ENCODE measurements around the gene TMED5. TPM values are rescaled to one million over a fixed set of nuclear protein-coding genes. Genes with fewer than 3 reads are reported as not detected.
"Not testable (repeated sequence)": the region's sequence is repeated elsewhere in the genome, so short reads cannot be mapped to it uniquely, and the experiment has no call there.

TMED5 gene
- total RNA-seq, 1 donor from 2014 or later, result 34.3 TPM

DNA sequence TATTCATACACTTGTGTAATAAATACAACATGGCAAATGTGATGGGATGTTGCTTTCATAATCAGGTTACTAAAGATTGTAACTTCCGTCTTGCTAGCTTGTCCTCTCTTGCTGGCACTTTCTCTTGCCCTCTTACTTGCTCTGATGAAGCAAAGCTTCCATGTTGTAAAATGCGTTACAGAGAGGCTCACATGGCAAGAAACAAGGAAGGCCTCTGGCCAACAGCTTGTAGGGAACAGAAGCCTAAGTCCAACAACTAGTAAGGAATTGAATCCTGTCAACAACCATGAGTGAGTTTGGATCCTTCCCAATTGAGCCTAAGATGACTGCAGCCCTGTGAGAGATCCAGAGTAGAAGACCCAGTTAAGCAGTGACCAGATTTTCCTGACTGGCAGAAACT, 15.4 kb downstream of the TMED5 start:
- Histone ChIP-seq H3K27me3 (no peaks in the 10 kb centered on the region), H2AFZ (replicated peaks) (no peak overlapping the region), H3K9ac (no peak overlapping the region), H3K27ac (no peak overlapping the region), H3K4me3 (no peak overlapping the region), H3F3A (ENCODE audit: low read depth) (no peaks in the 10 kb centered on the region), H3K4me2 (no peak overlapping the region), H4K20me1 (ENCODE audit: low read depth) (no peaks in the 10 kb centered on the region), H3K36me3 (peaks cover 5% of the 10 kb centered on the region), H3K9me3 (ENCODE audit: low read depth) (no peaks in the 10 kb centered on the region), H3K4me1 (no peaks in the 10 kb centered on the region), H3K79me2 (ENCODE audit: low read depth) (peaks cover 39% of the 10 kb centered on the region)
- Mint-ChIP-seq H3K27ac (no peak overlapping the region), H3K36me3 (peaks cover 41% of the 10 kb centered on the region), H3K27me3 (ENCODE audit: insufficient read depth, low read depth) (no peaks in the 10 kb centered on the region), H3K9me3 (peaks cover 34% of the 10 kb centered on the region), H3K4me1 (no peaks in the 10 kb centered on the region), H3K4me3 (no peak overlapping the region)
- TF ChIP-seq EZH2phosphoT487 (IDR thresholded peaks at IDR 0.05), result no peak
- TF ChIP-seq EZH2 (IDR thresholded peaks at IDR 0.05), result no peak
- TF ChIP-seq, protein P1, sequence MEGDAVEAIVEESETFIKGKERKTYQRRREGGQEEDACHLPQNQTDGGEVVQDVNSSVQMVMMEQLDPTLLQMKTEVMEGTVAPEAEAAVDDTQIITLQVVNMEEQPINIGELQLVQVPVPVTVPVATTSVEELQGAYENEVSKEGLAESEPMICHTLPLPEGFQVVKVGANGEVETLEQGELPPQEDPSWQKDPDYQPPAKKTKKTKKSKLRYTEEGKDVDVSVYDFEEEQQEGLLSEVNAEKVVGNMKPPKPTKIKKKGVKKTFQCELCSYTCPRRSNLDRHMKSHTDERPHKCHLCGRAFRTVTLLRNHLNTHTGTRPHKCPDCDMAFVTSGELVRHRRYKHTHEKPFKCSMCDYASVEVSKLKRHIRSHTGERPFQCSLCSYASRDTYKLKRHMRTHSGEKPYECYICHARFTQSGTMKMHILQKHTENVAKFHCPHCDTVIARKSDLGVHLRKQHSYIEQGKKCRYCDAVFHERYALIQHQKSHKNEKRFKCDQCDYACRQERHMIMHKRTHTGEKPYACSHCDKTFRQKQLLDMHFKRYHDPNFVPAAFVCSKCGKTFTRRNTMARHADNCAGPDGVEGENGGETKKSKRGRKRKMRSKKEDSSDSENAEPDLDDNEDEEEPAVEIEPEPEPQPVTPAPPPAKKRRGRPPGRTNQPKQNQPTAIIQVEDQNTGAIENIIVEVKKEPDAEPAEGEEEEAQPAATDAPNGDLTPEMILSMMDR (IDR thresholded peaks at IDR 0.05), result no peak
- DNase-seq (ENCODE audit: low spot score), result no peak

DNA sequence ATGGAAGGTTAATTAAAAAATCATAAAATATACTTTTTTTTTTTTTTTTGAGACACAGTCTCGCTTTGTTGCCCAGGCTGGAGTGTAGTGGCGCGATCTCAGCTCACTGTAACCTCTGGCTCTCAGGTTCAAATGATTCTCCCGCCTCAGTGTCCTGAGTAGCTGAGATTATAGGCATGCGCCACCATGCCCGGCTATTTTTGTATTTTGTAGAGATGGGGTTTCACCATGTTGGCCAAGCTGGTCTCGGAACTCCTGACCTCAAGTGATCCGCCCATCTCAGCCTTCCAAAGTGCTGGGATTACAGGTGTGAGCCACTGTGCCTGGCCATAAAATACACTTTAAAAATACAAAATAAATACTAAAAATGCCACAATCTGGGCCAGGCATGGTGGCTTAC, 16.9 kb downstream of the TMED5 start:
- H3K9ac ChIP-seq; H3K4me3 ChIP-seq; DNase-seq (ENCODE audit: low spot score); H3K4me2 ChIP-seq; H3K27me3 Mint-ChIP-seq (ENCODE audit: insufficient read depth, low read depth); H3F3A ChIP-seq (ENCODE audit: low read depth); H3K4me1 Mint-ChIP-seq; H3K4me1 ChIP-seq; H3K4me3 Mint-ChIP-seq; H4K20me1 ChIP-seq (ENCODE audit: low read depth); H3K9me3 ChIP-seq (ENCODE audit: low read depth); H3K36me3 ChIP-seq; H3K27ac Mint-ChIP-seq; H3K27me3 ChIP-seq; H3K27ac ChIP-seq; H2AFZ ChIP-seq (replicated peaks): not testable (repeated sequence)
- H3K9me3 Mint-ChIP-seq, result peaks cover 23% of the 10 kb centered on the region
- H3K36me3 Mint-ChIP-seq, result peaks cover 37% of the 10 kb centered on the region
- H3K79me2 ChIP-seq (ENCODE audit: low read depth), result peaks cover 26% of the 10 kb centered on the region

DNA sequence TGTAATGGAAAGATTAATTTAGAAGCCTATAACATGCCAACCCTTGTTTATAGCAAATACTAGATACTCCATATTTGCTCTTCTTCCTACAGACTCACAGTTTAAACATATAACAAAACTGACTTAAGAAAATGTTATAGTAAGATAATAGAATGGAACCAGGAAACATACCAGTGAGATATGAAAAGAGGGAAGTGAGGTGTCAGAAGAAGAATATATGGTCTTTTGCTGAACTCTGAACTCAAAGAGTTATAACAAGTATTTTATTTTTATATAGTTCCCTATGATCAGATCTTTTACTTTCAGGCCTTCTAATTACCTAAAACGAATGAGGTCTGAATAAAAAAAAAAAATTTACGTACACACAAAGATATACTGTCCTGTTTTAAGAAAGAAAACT, 20.9 kb downstream of the TMED5 start:
- TF ChIP-seq EZH2 (IDR thresholded peaks at IDR 0.05) (no peak), EZH2phosphoT487 (IDR thresholded peaks at IDR 0.05) (no peak)
- TF ChIP-seq, protein P1 (IDR thresholded peaks at IDR 0.05), result no peak
- no peak overlapping the region for H3K4me2 ChIP-seq
- H3K36me3 ChIP-seq, result peaks cover 13% of the 10 kb centered on the region
- peaks cover 11% of the 10 kb centered on the region for H3F3A ChIP-seq (ENCODE audit: low read depth)
- H3K4me1 Mint-ChIP-seq, result no peaks in the 10 kb centered on the region
- no peak overlapping the region for H2AFZ ChIP-seq (replicated peaks)
- no peaks in the 10 kb centered on the region for H3K27me3 ChIP-seq
- H3K27me3 Mint-ChIP-seq (ENCODE audit: insufficient read depth, low read depth), result no peaks in the 10 kb centered on the region
- H3K27ac Mint-ChIP-seq, result no peak overlapping the region
- H3K9me3 ChIP-seq (ENCODE audit: low read depth), result no peaks in the 10 kb centered on the region
- no peaks in the 10 kb centered on the region for H3K4me1 ChIP-seq
- no peak overlapping the region for H3K27ac ChIP-seq
- H4K20me1 ChIP-seq (ENCODE audit: low read depth), result no peaks in the 10 kb centered on the region
- peaks cover 13% of the 10 kb centered on the region for H3K79me2 ChIP-seq (ENCODE audit: low read depth)
- no peak overlapping the region for H3K9ac ChIP-seq
- H3K4me3 Mint-ChIP-seq, result no peak overlapping the region
- H3K36me3 Mint-ChIP-seq, result peaks cover 17% of the 10 kb centered on the region
- H3K4me3 ChIP-seq, result no peak overlapping the region
- no peaks in the 10 kb centered on the region for H3K9me3 Mint-ChIP-seq
- DNase-seq (ENCODE audit: low spot score), result no peak

DNA sequence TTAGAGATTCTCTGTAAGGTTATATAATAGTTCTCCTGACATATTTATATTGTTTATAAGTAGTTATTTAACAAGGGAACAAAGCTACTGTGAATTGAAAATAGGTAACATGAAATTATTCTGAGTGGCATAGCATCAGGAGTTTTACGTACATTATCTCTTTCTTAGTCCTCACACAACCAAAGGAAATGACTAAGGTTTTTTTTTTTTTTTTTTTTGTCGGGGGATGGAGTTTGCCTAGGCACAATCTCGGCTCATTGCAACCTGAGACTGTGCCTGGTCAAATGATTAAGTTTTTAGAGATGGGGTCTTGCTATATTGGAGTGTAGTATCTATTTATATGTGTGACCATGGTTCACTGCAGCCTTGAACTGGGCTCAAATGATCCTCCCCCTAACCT, 24.9 kb downstream of the TMED5 start:
- no peaks in the 10 kb centered on the region for H3K9me3 ChIP-seq (ENCODE audit: low read depth)
- no peak overlapping the region for H3K4me2 ChIP-seq
- H3K9ac ChIP-seq, result no peak overlapping the region
- Mint-ChIP-seq H3K4me1 (no peaks in the 10 kb centered on the region), H3K9me3 (no peaks in the 10 kb centered on the region), H3K27ac (no peak overlapping the region), H3K27me3 (ENCODE audit: insufficient read depth, low read depth) (no peaks in the 10 kb centered on the region), H3K36me3 (peaks cover 11% of the 10 kb centered on the region), H3K4me3 (no peak overlapping the region)
- no peaks in the 10 kb centered on the region for H4K20me1 ChIP-seq (ENCODE audit: low read depth)
- no peaks in the 10 kb centered on the region for H3K4me1 ChIP-seq
- peaks cover 11% of the 10 kb centered on the region for H3F3A ChIP-seq (ENCODE audit: low read depth)
- no peak overlapping the region for H3K4me3 ChIP-seq
- H3K27me3 ChIP-seq, result no peaks in the 10 kb centered on the region
- H3K36me3 ChIP-seq, result peaks cover 20% of the 10 kb centered on the region
- no peak overlapping the region for H2AFZ ChIP-seq (replicated peaks)
- H3K27ac ChIP-seq, result no peak overlapping the region
- TF ChIP-seq, protein P1 (IDR thresholded peaks at IDR 0.05), result no peak
- TF ChIP-seq EZH2 (IDR thresholded peaks at IDR 0.05) (no peak), EZH2phosphoT487 (IDR thresholded peaks at IDR 0.05) (no peak)
- no peak for DNase-seq (ENCODE audit: low spot score)
- H3K79me2 ChIP-seq (ENCODE audit: low read depth), result no peaks in the 10 kb centered on the region

All from neural progenitor cell (in vitro differentiated cells).